NCI-H2107 treated with DMSO at 0.1 percent for 48 hours (cell line): ENCODE measurements around the gene CD34.

Source experiments
- DNase-seq: peaks from one replicate; lab custom pipeline; 2025; ENCODE audit not compliant: unreplicated experiment; lab: John Stamatoyannopoulos, UW

CD34 gene

DNA sequence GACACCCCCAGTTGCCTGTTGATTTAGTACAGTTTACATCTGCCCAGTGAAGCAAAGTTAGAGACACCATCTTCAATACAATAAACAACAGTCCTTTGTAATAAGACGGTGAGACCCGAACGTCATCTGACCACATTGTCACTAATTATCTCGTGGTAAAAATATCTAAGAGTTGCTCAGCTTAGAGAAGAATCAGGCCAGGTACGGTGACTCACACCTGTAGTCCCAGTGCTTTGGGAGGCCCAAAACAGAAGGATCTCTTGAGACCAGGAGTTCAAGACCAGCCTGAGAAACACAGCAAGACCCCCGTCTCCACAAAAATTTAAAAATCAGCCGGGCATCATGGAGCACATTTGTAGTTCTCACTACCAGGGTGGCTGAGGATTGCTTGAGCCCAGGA, 53.5 kb downstream of the CD34 start:
- no peak for DNase-seq

DNA sequence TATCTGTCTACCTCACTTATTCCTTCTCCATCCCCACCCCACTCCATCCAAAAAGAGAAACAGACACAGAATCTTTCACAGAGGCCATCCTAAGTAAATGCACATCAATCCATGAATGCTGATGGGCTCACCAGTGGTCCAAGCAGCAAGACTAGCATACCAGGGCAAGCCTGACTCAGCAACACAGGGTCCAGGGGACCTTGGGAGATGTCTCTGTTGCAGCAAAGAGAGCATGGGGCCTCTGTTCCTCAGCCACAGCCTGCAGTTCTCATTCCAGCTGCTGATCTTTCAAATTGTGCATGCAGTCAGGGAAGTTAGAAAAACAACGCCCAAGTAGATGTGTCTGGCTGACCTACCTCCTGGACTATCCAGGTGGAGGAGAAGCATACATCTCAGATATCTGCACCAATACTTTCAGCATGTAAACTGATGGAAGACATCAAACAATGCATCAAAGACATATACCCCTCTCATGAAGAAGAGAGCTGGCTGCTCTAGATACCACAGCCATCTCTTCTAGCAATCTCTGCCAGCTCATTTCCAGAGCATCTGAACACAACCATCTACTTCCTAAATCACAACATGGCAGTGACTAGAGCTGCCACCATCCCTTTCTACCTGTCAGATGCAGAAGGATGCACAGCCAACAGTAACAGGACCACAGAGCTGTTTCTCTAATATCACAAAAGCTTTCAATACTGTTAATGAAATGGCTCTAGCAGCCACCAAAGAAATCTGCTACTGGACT, 54.5 kb downstream of the CD34 start:
- DNase-seq = no peak

DNA sequence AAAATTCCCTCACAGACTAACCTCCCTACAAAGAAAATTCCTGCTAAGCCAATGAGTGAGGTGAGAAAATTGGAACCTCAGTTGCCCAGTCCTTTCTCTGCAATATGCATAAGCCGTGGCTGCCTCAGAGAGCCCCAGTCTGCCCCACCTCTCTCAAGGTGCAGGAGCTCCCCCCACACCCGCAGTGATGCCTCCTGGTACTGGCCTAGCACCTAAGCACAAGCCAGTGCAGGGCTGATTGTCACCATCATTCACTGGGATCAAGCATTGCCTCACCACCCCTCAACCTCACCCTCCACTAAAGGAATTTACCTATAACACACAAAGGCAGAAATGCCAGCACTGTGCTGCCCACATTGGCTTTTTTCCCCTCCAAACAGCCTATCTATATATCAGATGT, 56.9 kb downstream of the CD34 start:
- no peak for DNase-seq

DNA sequence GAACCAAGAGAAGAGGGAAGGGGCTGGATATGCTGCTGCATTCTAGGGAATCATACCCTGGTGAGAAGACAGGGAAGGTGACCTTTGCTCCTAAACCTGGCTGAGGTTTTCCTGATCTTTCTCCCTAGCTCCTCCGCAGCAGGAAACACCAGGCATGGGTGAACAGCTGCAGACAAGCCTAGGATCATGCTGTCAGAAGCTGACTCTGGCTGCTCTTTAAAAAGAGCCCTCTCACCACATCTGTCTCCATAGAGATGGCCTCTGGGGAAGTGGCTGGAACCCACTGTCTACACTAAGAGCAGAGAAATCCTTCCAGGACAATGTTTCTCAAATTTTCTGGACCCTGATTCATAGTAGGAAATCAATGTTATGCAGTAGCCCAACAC, 57.6 kb downstream of the CD34 start:
- DNase-seq = no peak

- no peak for DNase-seq
Observed at GRCh38 chr1:207852576-207853371, 58.2 kb downstream of the CD34 start.

DNA sequence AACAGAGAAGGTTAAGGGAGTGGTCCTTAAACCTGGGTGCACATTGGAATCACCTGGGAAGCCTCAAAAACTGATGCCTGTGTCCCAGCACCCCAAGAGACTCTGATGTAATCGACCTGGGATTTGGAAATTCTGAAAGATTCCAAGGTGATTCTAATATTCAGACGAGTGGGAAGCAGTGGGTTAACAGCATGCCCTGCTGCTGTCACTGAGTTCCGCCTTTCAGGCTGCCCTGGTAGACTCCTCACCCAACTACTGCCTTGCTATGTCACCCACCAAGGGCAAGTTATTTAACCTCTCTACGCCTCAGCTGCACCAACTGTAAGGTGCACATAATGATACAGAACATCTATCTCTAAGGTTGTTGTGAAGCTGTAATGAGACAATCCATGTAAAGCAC, 59.2 kb downstream of the CD34 start:
- no peak for DNase-seq

DNA sequence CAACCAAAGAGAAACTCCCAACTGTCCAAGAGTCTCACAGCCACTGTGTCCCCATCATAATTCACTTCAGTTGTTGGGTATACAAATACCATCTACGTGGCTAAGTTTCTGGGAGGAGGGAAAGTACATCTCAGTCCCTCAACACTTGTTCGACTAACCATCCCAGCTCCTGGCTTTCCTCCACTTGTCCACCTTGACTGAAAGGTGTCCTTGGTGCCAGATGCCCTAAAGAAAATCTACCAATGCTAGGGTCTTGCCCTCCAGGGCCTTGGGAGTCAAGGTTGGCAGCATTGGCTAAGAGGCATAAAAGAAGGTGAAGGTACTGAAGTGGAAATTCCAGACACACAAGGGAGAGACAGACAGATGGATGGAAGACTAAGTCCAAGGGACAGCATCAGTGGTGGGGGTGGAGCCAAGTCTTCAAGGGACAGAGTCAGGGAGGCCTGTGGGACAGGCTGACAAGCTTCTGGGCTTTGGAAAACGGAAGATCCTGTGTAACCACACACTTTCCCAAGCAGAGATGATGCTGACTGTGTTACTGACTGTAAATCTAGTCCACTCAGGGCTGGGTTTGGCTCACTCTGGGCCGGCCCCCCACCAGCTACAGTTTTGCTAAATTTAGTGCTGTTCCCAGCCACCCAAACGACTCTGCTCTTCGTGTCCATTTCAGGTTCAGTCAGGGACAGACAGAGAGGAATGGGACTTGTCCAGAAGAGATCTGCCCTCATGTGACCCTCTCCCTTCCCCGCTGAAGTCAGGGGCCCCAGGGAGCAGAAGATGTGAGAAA, 60.1 kb downstream of the CD34 start:
- no peak for DNase-seq

- DNase-seq = no peak
Observed at GRCh38 chr1:207849646-207850045, 61.3 kb downstream of the CD34 start.

DNA sequence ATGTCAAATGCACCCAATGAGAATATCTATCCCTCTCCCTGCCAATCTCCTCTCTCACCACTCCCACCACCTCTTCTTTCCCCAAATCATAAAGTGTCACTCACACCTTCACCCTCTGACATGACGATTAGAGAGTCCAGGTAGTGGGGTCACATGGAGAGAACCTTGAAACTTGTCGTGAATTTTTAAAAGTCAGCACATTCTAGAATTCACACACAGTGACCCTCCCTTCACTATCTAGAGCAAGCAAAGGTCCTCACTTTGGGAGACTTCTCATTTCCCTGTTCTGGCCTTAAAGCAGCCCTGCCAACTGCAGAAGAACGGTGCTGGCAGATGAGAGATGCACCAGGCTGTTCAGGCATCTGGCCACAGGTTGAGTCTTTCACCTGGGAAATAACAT, 61.9 kb downstream of the CD34 start:
- DNase-seq = no peak

- DNase-seq = no peak
Observed at GRCh38 chr1:207848234-207848633, 62.7 kb downstream of the CD34 start.

- no peak for DNase-seq
Observed at GRCh38 chr1:207847116-207847515, 63.8 kb downstream of the CD34 start.

GRCh38 chr1:207845109-207845508, 65.8 kb downstream of the CD34 start:
- DNase-seq = no peak

DNA sequence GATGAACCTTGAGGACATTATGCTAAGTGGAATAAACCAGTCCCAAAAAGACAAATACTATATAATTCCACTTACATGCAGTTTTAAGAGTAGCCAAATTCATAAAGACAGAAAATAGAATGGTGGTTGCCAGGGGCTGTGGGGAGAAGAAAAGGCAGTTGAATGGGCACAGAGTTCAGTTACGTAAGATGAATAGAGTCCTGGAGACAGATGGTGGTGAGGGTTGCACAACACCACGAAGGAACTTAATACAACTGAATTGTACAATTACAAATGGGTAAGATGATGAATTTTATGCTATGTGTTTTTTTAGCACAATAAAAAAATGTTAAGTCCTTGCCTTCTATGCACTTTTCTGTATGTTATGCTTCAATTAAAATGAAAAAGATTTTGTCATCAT, 66.6 kb downstream of the CD34 start:
- no peak for DNase-seq

GRCh38 chr1:207842506-207842905, 68.4 kb downstream of the CD34 start:
- no peak for DNase-seq

GRCh38 chr1:207841901-207842300, 69.0 kb downstream of the CD34 start:
- DNase-seq = no peak

DNA sequence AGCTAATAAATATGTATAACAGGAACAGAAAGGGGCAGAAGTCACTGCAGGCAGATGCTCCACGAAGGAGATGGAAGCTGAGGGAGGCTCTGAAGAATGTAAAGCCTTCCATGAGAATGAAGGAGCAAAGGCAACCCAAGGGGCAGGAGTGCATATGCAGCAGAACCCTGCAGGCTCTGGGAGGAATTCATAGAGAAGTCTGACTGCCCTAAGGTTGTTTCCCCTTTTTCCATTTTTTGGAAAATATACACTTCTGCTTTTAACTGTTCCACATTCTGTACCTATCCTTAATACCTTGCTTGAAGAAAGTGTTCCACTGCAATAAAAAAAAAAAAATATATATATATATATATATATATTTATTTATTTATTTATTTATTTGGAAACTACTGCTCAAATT, 69.6 kb downstream of the CD34 start:
- no peak for DNase-seq

DNA sequence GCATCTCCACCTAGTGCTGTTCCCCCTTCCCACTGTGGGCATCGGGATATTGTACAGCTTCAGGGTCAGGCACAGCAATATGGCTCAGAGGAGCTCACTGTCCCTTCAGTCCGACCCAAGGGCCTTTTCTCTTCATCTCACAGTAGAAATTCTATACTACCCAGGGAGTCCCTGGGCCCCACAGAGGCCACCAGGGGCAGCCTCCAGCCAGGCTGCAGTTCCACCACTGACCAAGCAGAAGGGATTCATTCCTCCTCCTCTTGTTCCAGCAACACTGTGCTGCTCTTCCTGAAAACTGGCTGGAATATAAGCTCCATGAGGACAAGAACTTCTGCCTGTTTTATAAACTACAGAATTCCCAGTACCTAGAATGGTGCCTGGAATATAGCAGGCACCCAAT, 70.5 kb downstream of the CD34 start:
- no peak for DNase-seq

DNA sequence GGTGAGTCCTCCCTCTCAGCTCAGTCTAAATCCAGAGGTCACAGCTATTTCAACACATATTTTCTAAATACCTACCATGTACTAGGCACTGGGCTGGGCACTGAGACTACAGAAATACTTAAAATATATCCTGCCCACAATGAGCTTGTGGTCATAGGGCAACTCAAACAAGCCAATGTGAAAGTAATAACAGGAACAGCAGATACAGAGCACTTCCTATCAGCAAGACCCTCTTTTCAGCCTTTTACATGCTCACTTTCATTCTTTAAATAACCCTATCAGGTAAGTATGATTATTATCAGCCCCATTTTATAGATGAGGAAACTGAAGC, 71.9 kb downstream of the CD34 start:
- DNase-seq = no peak

DNA sequence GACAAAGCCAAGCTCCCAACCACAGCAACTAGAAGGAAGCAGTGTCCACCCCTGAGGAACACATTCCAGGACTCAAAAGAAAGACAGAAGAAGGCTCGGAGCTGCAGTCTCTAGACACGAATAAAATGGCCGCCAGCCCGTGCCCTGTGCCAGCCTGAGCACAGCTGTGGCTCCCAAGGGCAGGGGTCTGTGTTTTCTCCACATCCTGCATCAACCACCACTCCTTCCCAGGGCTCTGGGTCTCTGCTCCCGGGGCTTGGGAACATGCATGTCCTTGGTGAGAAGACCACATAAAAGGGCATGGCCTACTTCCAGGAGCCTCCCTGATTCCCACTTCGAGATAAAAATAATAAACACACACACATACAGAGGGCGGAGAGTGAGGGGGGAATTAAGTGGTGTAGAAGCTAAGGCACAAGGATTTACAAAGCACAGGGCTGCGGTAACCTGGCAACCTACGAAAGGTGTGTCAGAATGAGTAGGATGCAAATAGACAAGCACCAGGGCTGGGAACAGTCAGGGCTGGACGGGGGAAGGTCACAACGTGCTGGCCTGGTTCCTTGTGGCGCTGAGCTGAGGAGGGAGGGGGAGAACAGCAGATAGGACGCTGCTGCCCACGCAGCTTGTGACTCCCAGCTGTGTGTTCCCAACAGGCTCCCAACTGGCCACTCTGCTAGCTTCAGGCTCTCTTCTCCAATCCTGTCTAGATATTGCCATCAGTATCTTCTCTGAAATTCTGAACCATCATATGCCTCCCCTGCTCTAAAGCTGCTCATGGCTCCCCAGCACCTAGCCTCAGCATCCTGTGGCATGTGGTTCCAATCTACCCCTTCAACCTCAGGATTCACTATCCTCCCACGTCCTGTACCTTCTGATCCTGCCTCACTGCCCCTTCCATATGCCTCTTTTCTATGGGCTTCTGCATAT, 72.5 kb downstream of the CD34 start:
- no peak for DNase-seq

GRCh38 chr1:207837673-207838072, 73.3 kb downstream of the CD34 start:
- no peak for DNase-seq
